WERI-Rb-1 (cell line): Measurements from ENCODE around the gene DAB2IP.

Experiments
- DNase-seq: peaks from one replicate; pipeline ENCODE4 v3.0.0-alpha.2; 2020
- H3K27ac ChIP-seq: fragments of 250-450 bp; sonication (Bioruptor Pico); 2 replicates; pipeline ENCODE4 v1.5.1; 2020; ENCODE audit warnings: mild to moderate bottlenecking, moderate library complexity
- H3K27me3 ChIP-seq: fragments of 250-450 bp; sonication (Bioruptor Pico); 2 replicates; pipeline ENCODE4 v1.5.1; 2021; ENCODE audit warnings: mild to moderate bottlenecking, low read depth, moderate library complexity; ENCODE audit not compliant: insufficient read depth, severe bottlenecking
- H3K36me3 ChIP-seq: fragments of 250-450 bp; sonication (Bioruptor Pico); 2 replicates; pipeline ENCODE4 v1.5.1; 2020; ENCODE audit warnings: mild to moderate bottlenecking, moderate library complexity
- H3K4me3 ChIP-seq: 2 replicates; pipeline ENCODE4 v1.5.1; 2011; ENCODE audit warnings: low read depth, mild to moderate bottlenecking, control low read depth, low read length
- H3K9me3 ChIP-seq: fragments of 250-450 bp; sonication (Bioruptor Pico); 2 replicates; pipeline ENCODE4 v1.5.1; 2021; ENCODE audit warnings: mild to moderate bottlenecking, moderate library complexity; ENCODE audit not compliant: severe bottlenecking
- TF ChIP-seq, protein P1 (sequence below): IDR thresholded peaks from 2 replicates; pipeline ENCODE4 v1.5.1; 2011; ENCODE audit warnings: low read depth, mild to moderate bottlenecking, control low read depth, inconsistent platforms, low read length

DAB2IP gene

DNA sequence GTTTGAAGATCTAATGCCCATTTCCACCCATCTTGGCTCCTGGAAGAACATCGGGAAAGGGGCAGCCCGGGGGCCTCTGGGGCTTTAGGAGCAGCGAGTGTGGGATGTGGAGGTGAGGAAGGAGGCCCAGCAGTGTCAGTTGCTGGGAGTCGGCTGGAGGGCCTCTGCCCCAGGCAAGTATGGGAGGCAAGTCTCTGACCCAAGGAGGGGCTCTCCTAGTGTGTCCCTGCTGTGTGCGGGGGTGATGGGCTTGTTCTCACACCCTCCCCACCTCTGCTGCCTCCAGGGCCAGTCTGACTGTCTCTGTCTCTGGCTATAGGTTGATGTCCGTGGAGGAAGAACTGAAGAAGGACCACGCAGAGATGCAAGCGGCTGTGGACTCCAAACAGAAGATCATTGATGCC lies 129.7 kb downstream of the DAB2IP start:
- Histone ChIP-seq H3K27me3 (no peaks in the 10 kb centered on the region), H3K27ac (no peak overlapping the region), H3K36me3 (peaks cover 90% of the 10 kb centered on the region), H3K9me3 (no peaks in the 10 kb centered on the region), H3K4me3 (no peak overlapping the region)
- DNase-seq = peak; percentile 7
- TF ChIP-seq, protein P1, sequence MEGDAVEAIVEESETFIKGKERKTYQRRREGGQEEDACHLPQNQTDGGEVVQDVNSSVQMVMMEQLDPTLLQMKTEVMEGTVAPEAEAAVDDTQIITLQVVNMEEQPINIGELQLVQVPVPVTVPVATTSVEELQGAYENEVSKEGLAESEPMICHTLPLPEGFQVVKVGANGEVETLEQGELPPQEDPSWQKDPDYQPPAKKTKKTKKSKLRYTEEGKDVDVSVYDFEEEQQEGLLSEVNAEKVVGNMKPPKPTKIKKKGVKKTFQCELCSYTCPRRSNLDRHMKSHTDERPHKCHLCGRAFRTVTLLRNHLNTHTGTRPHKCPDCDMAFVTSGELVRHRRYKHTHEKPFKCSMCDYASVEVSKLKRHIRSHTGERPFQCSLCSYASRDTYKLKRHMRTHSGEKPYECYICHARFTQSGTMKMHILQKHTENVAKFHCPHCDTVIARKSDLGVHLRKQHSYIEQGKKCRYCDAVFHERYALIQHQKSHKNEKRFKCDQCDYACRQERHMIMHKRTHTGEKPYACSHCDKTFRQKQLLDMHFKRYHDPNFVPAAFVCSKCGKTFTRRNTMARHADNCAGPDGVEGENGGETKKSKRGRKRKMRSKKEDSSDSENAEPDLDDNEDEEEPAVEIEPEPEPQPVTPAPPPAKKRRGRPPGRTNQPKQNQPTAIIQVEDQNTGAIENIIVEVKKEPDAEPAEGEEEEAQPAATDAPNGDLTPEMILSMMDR = no peak

DNA sequence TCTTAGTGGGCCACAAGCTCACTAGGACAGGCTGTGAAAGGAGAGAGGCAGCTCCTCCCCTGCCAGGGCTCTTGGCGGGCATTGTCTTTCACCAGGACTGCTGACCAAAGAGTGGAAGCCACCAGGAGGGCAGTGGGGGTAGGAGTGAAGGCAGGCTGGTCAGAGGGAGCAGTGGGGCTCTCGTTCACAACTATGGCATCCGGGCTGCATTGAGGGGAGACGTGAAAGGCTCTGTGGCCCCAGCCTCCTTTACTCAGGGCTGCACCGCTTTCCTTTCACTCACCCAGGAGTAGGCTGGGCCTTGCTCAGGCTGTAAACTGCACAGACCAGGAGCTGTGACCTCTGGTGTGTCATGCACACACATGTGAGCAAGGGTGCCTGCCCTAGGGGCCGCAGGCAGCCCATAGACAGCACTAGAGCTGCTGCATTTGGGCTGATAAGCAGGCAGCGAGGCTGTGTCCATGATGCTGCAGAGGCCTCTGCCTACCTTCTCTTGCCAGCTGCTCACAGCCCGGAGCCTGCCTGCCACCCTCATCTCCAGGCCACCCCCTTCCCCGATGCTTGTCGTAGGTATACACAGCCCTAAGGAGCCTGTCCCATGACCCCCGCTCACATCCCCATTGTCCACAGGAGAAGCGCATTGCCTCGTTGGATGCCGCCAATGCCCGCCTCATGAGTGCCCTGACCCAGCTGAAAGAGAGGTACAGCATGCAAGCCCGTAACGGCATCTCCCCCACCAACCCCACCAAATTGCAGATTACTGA lies 130.4 kb downstream of the DAB2IP start:
- Histone ChIP-seq H3K36me3 (peaks cover 82% of the 10 kb centered on the region), H3K9me3 (no peaks in the 10 kb centered on the region), H3K4me3 (no peak overlapping the region), H3K27me3 (no peaks in the 10 kb centered on the region), H3K27ac (peak overlapping the region; percentile 44)
- DNase-seq = peak; percentile 7
- TF ChIP-seq, protein P1 = no peak

DNA sequence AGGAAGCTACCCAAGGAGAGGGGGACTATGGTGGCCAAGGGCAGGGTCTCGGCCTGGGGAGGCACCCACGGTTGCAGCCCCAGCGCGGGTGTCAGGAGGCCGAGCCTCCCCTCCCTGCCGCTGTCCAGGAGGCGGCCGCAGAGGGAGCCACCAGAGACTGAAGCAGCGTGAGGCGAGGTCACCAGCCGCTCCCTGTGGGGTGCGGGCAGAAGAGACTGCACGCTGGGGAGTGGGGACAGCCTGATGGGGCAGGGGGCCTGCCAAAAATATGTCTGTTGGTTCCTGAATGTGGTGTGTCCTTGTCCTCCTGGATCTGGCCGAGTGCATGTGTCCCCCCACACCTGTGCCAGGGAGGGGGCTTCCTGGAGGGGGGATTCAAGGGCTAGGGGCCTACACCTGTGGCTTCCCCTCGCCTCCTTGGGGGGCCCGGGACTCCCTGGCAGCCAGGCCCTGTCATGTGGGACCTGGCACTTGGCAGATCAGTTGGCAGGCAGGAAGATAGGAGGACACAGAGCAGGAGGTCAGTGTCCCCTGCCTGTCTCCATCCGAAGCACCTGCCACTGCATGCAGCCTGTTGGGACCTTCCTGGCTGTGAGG lies 131.2 kb downstream of the DAB2IP start:
- no peak overlapping the region for H3K4me3 ChIP-seq
- no peaks in the 10 kb centered on the region for H3K9me3 ChIP-seq
- peak overlapping the region; percentile 44 for H3K27ac ChIP-seq
- H3K27me3 ChIP-seq = no peaks in the 10 kb centered on the region
- no peak for DNase-seq
- H3K36me3 ChIP-seq = peaks cover 75% of the 10 kb centered on the region
- TF ChIP-seq, protein P1 = no peak

DNA sequence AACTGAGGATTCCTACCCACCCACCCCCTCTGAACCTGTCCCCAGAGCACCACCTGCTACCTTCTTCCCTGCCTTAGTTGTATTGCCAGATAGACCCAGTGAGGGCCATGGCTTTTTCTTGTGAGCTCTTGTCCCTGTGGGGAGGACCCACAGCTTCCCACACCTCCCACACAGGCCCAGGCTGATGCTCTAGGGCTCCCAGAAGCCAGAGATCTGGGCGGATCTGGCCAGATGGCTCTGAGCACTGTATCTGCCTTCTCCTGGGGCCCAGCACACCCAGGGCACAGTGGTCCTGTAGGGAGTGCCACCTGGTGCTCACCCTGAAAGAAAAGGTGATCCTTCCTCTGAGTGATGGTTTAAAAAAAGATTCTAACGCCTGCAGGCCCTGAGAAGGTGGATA lies 131.7 kb downstream of the DAB2IP start:
- peak; percentile 54 for DNase-seq
- Histone ChIP-seq H3K27ac (peak overlapping the region; percentile 44), H3K9me3 (no peaks in the 10 kb centered on the region), H3K4me3 (no peak overlapping the region), H3K27me3 (no peaks in the 10 kb centered on the region), H3K36me3 (peaks cover 70% of the 10 kb centered on the region)
- TF ChIP-seq, protein P1 = no peak

DNA sequence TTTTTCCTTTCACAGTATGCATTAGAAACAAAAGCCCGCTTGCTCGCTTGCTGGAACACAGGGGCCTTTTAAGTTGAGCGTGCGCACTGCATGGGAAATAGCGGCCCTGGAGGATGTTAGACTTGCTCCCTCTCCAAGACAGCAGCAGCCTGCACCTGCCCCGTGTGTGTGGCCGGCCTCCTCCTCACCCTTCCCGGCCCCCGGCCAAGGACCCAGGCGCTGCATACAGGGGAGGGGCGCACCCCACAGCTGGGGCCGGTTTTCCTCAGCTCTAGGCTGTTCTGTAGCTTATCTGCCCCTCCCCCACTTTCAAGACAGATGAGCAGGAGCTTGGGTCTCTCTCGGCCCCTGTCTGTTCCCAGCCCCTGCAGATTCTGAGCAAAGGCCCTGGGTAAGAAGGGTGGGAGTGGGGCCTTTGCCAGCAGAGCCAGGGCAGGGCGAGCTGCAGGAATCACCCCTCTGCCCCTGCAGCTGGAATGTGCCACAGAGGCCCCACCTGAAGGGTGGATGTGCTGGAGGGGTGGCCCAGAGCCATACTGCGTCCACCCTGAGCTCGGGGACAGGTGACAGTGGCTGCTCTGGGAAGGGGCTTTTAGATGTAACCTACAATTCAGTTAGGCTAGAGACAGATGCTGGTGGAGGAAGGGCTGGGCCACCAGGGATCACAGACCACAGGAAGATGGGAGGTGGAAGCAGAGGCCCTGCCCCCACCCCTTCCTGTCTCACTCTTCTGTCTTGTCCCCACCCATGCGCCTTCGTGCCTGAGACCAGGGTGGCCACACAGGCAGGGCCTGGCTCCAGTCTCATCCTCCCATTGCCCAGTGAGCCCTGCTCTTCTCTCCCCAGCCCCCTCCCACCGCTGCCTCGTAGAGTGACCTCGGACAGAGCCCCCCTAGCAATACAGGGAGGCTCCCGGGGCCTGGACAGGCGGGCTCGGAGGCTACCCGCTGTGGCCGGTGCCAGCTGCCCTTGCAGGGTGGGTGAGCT lies 132.4 kb downstream of the DAB2IP start:
- Histone ChIP-seq H3K4me3 (no peak overlapping the region), H3K27me3 (no peaks in the 10 kb centered on the region), H3K27ac (peak overlapping the region; percentile 44), H3K36me3 (peaks cover 65% of the 10 kb centered on the region), H3K9me3 (no peaks in the 10 kb centered on the region)
- DNase-seq = peak; percentile 54
- TF ChIP-seq, protein P1 = no peak
